Colonic mucosa (tissue), 2 donors: ENCODE results near the gene DOC2A. TPM values are rescaled to one million over a fixed set of nuclear protein-coding genes. Genes with fewer than 3 reads are reported as not detected.

ENCODE experiments used
- total RNA-seq, 2 donors: library from RNA; stranded (reverse); fragmentation: NEBNext Ultra II Directional in 1 of 2; extraction: Animal tissue kit (Norgen Biotek cat#: 25700) in 1 of 2; gene quantifications; one replicate each; pipeline ENCODE4 v1.2.1, GENCODE V29; 2021
- donor health status: DM: no; HTN: no; CAD: no.
- donor health status: DM: no; HTN: no; CAD: no.

The DOC2A gene
- total RNA-seq, 2 donors from 2014 or later: 4.8 to 12.9 TPM

Other genes with a start within 250 kb of the DOC2A start
- 100 to 1,000 TPM; 280 to 758 TPM for gene ZG16, start 232.8 kb downstream of the DOC2A start, total RNA-seq
- gene KIF22, start 220.3 kb downstream of the DOC2A start, total RNA-seq: 100 to 1,000 TPM in 1 of 2 donors, 10 to 100 TPM in 1; 60.7 to 150 TPM
- 100 to 1,000 TPM; 286 to 441 TPM for gene MAZ, start 204.5 kb downstream of the DOC2A start, total RNA-seq
- gene PRRT2, start 198.8 kb downstream of the DOC2A start, total RNA-seq: 1 to 10 TPM; 1.4 to 1.7 TPM
- 10 to 100 TPM; 16.0 to 45.0 TPM for gene PAGR1, start 194.9 kb downstream of the DOC2A start, total RNA-seq
- 100 to 1,000 TPM; 427 to 450 TPM for gene MVP, start 190.6 kb downstream of the DOC2A start, total RNA-seq
- 10 to 100 TPM; 58.1 to 62.7 TPM for gene CDIPT, start 147.8 kb downstream of the DOC2A start, total RNA-seq
- gene SEZ6L2, start 111.5 kb downstream of the DOC2A start, total RNA-seq: 10 to 100 TPM; 11.2 to 12.1 TPM
- gene ASPHD1, start 110.5 kb downstream of the DOC2A start, total RNA-seq: 1 to 10 TPM; 1.5 to 3.9 TPM
- 10 to 100 TPM; 17.7 to 28.8 TPM for gene KCTD13, start 84.8 kb downstream of the DOC2A start, total RNA-seq
- 100 to 1,000 TPM; 149 to 174 TPM for gene TMEM219, start 48.9 kb downstream of the DOC2A start, total RNA-seq
- gene TAOK2, start 37.2 kb downstream of the DOC2A start, total RNA-seq: 10 to 100 TPM; 37.4 to 62.3 TPM
- gene HIRIP3, start 15.4 kb downstream of the DOC2A start, total RNA-seq: 10 to 100 TPM in 1 of 2 donors, 1 to 10 TPM in 1; 7.5 to 18.4 TPM
- gene INO80E, start 14.8 kb downstream of the DOC2A start, total RNA-seq: 10 to 100 TPM; 46.9 to 80.2 TPM
- not detected for gene C16orf92, start 12.2 kb upstream of the DOC2A start, total RNA-seq
- under 1 TPM; 0.16 to 0.49 TPM for gene TLCD3B, start 20.2 kb upstream of the DOC2A start, total RNA-seq
- 1,000 to 10,000 TPM; 2,396 to 2,926 TPM for gene ALDOA, start 54.7 kb upstream of the DOC2A start, total RNA-seq
- gene PPP4C, start 65.0 kb upstream of the DOC2A start, total RNA-seq: 100 to 1,000 TPM; 111 to 156 TPM
- 1 to 10 TPM in 1 of 2 donors, under 1 TPM in 1; 0.85 to 1.6 TPM for gene TBX6, start 80.9 kb upstream of the DOC2A start, total RNA-seq
- gene YPEL3, start 85.2 kb upstream of the DOC2A start, total RNA-seq: 10 to 100 TPM; 15.5 to 39.2 TPM
- gene GDPD3, start 102.5 kb upstream of the DOC2A start, total RNA-seq: 10 to 100 TPM; 40.4 to 95.2 TPM
- gene MAPK3, start 112.2 kb upstream of the DOC2A start, total RNA-seq: 100 to 1,000 TPM; 208 to 298 TPM
- gene CORO1A, start 172.6 kb upstream of the DOC2A start, total RNA-seq: 10 to 100 TPM; 16.5 to 20.0 TPM
- gene BOLA2B, start 182.6 kb upstream of the DOC2A start, total RNA-seq: 100 to 1,000 TPM; 109 to 237 TPM
- gene SLX1A, start 182.8 kb upstream of the DOC2A start, total RNA-seq: 100 to 1,000 TPM in 1 of 2 donors, 10 to 100 TPM in 1; 70.2 to 114 TPM
- 10 to 100 TPM; 47.8 to 59.0 TPM for gene SULT1A3, start 188.2 kb upstream of the DOC2A start, total RNA-seq
- 10 to 100 TPM in 1 of 2 donors, 1 to 10 TPM in 1; 1.6 to 10.4 TPM for gene NPIPB13, start 237.5 kb upstream of the DOC2A start, total RNA-seq